ENCODE data around the gene MRPS6. TPM values are rescaled to one million over a fixed set of nuclear protein-coding genes. Genes with fewer than 3 reads are reported as not detected.

MRPS6 gene
- total and polyA plus RNA-seq, 2 of the 4 experiments (the other 2 are of a cell fraction), result 7.5 to 35.1 TPM

GRCh38 chr21:34158866-34159835 lies 85.8 kb downstream of the MRPS6 start:
- Histone ChIP-seq H3K4ac (ENCODE audit: low read depth, low read length) (no peak overlapping the region), H2AK5ac (ENCODE audit: low read depth, low read length) (no peak overlapping the region), H3K56ac (ENCODE audit: extremely low read depth, insufficient read depth, low read length) (no peak overlapping the region), H3K9me1 (ENCODE audit: insufficient read depth, low read length) (no peaks in the 10 kb centered on the region), H4K8ac (ENCODE audit: low read depth in 2 of 2, low read length in 2 of 2) (no peak overlapping the region), H3K27ac (ENCODE audit: insufficient read depth, low read length) (no peak overlapping the region), H3K4me2 (ENCODE audit: low read depth, low read length) (no peak overlapping the region), H3K4me1 (ENCODE audit: control insufficient read depth, insufficient read depth, low read length) (no peaks in the 10 kb centered on the region), H4K5ac (ENCODE audit: low read depth, low read length) (no peak overlapping the region), H2AFZ (replicated peaks; ENCODE audit: low read length, poor library complexity) (no peak overlapping the region), H3K4me3 (ENCODE audit: insufficient read depth, low read depth, low read length) (no peak overlapping the region), H4K20me1 (ENCODE audit: insufficient read depth, low read length) (no peaks in the 10 kb centered on the region), H4K91ac (ENCODE audit: insufficient read depth, low read depth, low read length) (no peak overlapping the region), H2AK9ac (replicated peaks; ENCODE audit: low read depth, low read length, poor library complexity) (no peak overlapping the region), H3K36me3 (ENCODE audit: control insufficient read depth, insufficient read depth, low read length) (no peaks in the 10 kb centered on the region), H2BK20ac (ENCODE audit: low read depth, low read length) (no peak overlapping the region), H3K79me1 (ENCODE audit: low read depth in 1 of 2, low read length in 2 of 2) (no peaks in the 10 kb centered on the region), H3K14ac (replicated peaks; ENCODE audit: low read depth, low read length) (no peak overlapping the region), H3K9me3 (ENCODE audit: control insufficient read depth, insufficient read depth, low read length) (peaks cover 7% of the 10 kb centered on the region; the same call in 1 of the 2 replicates), H3K18ac (ENCODE audit: low read depth, low read length) (no peak overlapping the region), H3K27me3 (ENCODE audit: control insufficient read depth, insufficient read depth, low read length) (no peaks in the 10 kb centered on the region), H2BK5ac (ENCODE audit: low read depth, low read length, poor library complexity, severe bottlenecking) (no peak overlapping the region), H2BK120ac (ENCODE audit: low read depth, low read length) (no peak overlapping the region), H2BK15ac (ENCODE audit: low read depth, low read length) (no peak overlapping the region), H3K23ac (ENCODE audit: low read depth, low read length) (no peak overlapping the region), H3K9ac (ENCODE audit: low read depth, low read length) (no peak overlapping the region)
- dilution Hi-C loops (cut with HindIII; ENCODE audit: low sequenced_read_pairs, unreplicated experiment), result no loop called here
- ChIA-PET CTCF (no interaction called here), POLR2A (ENCODE audit: unreplicated experiment) (no interaction called here)
- 87% methylated on average over 15 of the region's 36 CpGs; no CpG with 5 or more reads in 1 of the 2 experiments for WGBS, 2 experiments (ENCODE audit: extremely low coverage in 2 of 2, insufficient read length in 1 of 2)
- DNase-seq (no peak), ATAC-seq (ENCODE audit: low read depth) (no peak)
- TF ChIP-seq RCOR1 (IDR thresholded peaks at IDR 0.05; ENCODE audit: insufficient replicate concordance, low read length), result no peak
- in situ Hi-C loops (cut with MboI; ENCODE audit: low sequenced_read_pairs), result no loop called here
- intact Hi-C loops (cut with micrococcal nuclease), result no loop called here
- BruUV-seq (replicated peaks), result no TSS peak
